Stimulated activated CD8-positive, alpha-beta memory T cell treated with anti-CD3 and anti-CD28 coated beads, Interleukin-15, amount 100 ng/mL, for 4 hours (primary cell): ENCODE results near the gene CTNNBL1.
"Not testable (repeated sequence)": the region's sequence is repeated elsewhere in the genome, so short reads cannot be mapped to it uniquely, and the experiment has no call there.

Experiments
- DNase-seq, 2 donors: peaks; one replicate each; pipeline ENCODE4 v3.0.0-alpha.2; 2020; ENCODE audit warnings: low read depth in 2 of 2

The CTNNBL1 gene, protein sequence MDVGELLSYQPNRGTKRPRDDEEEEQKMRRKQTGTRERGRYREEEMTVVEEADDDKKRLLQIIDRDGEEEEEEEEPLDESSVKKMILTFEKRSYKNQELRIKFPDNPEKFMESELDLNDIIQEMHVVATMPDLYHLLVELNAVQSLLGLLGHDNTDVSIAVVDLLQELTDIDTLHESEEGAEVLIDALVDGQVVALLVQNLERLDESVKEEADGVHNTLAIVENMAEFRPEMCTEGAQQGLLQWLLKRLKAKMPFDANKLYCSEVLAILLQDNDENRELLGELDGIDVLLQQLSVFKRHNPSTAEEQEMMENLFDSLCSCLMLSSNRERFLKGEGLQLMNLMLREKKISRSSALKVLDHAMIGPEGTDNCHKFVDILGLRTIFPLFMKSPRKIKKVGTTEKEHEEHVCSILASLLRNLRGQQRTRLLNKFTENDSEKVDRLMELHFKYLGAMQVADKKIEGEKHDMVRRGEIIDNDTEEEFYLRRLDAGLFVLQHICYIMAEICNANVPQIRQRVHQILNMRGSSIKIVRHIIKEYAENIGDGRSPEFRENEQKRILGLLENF

DNA sequence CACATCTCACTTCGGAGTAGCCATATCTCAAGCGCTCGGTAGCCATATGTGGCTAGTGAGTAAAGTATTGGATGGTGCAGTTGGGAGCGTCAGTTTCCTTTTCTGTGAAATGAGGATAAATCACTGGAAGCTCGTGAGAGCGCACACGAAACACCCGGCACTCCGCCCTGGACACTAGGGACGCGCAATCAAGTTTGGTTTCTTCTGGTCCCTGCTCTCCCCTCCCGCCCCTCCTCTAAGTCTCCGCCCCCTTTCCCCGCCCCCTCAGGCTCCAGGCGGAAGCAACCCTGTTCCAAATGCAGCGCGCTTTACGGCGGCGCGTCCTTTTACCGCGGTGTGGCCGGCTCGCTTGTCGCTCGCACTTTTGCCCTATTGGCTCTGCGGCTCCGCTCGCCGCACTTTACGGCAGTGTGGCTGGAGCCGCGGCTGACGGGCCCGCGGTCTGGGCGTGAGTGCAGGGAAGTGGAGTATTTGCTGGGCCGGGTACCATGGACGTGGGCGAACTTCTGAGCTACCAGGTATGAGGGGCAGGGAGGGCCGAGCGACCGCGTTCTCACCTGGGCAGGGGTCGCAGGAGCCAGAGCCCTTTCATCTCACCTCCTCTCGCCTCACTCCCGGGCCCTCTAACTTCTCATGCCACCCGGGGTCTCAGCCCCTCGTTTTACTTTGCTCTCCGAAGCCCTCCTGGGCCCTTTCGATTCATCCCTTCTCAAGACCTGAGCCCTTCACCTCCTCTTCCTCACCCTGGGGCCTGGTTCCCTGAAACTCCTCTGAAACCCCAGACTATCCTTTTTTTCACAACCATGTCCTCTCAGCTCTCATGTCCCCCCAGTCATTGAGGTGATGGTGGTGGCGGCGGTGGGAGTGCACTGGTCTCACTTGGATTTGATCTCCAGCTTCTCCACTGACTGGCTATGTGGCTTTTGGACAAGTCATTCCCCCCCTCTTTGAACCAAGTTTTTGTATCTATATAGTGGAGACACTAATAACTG, at the start of gene CTNNBL1:
Gene CTNNBL1 (plus strand): TSS at position 396 of the 992 bp plus-strand sequence. CDS start 93 bp downstream, at position 489.
- DNase-seq, result peak; percentile 94 to 95

DNA sequence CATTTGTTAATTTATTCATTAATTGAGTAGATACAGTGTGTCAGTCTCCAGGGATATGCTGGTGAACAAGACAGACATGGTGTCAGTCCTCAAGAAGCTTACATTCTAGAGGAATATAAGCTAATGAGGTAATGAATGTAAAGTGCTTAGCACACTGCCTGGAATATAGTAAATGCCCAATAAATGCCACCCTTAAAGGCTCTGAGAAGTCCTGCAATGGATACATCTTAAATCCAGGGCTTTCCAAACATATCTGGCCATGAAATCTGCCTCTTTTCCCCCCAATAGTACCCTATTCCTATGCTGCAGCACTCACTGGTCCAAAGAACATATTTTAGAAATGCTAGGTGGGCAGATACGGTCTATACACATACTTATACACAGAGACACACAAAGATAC, 49.2 kb upstream of the CTNNBL1 start:
- DNase-seq, result no peak

DNA sequence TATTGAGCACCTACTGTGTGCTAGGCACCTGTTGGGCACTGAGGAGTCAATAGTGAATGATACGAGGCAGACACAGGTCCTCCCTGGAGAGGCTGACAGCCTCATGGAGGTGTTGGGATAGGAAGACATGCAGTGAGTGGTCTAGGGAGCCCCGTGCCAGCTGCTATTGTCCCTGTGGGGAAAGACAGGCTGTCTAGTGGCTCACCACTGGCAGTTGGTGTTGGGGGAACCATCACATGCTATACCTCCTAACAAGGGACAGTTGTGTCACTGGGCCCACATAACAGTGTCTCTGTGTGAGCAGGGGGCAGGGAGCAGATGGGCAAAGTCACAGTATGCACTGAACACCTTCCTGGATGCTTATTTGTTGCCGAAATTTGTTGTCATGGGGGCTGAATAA, 45.9 kb upstream of the CTNNBL1 start:
- DNase-seq, result no peak

DNA sequence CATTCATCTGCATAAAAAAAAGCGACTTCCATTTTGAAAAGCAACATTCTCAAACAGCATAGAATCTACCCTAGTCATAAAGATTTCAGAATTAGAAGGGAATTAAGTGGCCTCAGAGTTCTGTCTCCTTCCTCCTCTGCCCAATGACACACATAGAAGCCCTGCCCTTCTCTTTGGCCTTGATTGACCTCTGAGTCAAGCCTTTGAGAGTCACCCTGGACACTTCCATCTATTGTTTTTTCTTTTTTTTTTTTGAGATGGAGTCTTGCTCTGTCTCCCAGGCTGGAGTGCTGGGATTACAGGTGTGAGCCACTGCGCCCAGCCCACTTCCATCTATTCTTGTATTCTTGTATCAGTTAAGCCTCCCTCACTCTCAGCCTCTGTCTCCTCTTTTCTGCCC, 44.8 kb upstream of the CTNNBL1 start:
- DNase-seq, result no peak

DNA sequence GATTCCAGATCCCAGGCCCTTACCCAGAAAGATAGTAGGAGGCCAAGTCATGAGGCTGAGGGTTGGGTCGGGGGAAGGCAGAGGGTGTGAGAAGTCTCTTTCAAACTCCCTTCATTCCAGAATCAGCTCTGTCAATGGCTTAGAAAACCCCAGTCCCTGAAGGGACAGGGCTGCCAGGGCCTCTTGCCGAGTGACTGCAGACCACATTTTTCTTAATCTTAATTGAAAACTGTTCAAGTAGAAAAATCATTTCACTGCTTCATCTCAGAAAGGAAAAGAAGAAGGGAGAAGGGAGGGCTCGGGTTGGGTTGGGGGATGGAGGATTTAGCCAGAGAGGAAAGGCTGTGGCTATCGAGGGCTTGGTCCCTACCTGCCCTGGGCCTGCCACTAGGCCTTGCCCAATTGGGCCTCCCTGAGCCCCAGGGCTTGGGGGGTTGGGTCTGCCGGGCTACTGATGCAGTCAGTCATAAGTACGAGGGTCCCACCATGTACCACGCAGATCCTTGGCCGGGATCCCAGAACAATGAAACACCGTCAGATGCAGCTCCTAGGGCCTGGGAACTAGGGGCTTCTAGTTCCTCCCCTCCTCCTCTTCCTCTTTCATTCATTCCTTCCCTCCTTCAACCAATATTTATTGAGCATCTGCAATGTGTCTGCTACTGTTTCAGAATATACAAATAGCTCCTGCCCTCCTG, 44.0 kb upstream of the CTNNBL1 start:
- no peak for DNase-seq

DNA sequence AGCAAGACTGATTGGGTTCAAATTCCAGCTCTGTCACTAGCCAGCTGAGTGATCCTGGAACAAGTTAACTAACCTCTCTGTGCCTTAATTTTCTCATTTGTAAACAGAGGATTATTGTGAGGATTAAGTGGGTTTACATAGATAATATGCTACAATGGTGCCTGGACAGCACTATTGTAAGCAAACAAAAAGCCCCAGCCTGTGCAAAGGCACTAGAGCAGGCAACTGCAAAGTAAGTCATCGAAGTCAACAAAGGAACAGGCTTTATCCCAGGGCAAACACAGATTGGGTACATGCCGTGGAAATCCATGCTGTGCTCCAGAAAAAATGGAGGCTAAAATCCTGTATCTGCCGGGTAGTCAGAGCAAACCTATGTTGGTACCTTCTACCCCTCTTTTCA, 43.2 kb upstream of the CTNNBL1 start:
- DNase-seq, result no peak

DNA sequence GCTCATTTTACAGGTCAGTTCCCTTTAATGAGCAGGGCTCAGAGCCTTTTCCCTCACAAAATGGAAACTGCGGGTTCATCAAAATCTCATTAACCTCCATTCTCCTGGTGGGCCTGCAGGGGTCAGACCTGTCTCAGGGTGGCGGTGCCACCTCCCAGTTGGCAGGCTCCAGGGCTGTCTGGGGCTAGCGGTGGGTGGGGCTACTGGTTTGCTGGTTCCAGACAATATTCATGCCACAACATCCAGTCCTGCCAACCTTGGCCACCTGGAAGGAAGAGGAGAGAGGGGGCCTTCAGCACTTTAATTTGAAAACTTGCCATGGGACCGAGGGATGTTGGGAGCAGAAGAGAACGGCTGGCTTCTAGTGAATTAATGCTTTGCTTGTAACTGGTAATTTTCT, 41.9 kb upstream of the CTNNBL1 start:
- DNase-seq, result no peak

DNA sequence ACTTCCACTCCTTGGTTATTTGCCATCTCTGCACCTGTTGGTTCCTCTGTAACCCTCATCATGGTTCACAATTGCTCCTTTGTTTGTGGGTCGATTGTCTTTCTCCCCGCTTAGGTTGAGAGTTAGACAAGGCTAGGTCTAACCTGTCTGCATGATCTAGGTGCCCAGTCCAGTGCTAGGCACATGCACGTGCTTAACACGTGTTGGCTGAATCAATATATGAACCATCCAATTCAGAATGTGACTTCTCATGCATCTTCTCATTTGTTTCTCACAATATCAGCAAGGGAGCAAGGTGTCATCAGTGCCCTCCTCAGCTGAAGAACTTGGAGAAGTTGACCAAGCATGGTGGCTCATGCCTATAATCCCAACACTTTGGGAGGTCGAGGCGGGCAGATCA, 36.9 kb upstream of the CTNNBL1 start:
- DNase-seq, result no peak

DNA sequence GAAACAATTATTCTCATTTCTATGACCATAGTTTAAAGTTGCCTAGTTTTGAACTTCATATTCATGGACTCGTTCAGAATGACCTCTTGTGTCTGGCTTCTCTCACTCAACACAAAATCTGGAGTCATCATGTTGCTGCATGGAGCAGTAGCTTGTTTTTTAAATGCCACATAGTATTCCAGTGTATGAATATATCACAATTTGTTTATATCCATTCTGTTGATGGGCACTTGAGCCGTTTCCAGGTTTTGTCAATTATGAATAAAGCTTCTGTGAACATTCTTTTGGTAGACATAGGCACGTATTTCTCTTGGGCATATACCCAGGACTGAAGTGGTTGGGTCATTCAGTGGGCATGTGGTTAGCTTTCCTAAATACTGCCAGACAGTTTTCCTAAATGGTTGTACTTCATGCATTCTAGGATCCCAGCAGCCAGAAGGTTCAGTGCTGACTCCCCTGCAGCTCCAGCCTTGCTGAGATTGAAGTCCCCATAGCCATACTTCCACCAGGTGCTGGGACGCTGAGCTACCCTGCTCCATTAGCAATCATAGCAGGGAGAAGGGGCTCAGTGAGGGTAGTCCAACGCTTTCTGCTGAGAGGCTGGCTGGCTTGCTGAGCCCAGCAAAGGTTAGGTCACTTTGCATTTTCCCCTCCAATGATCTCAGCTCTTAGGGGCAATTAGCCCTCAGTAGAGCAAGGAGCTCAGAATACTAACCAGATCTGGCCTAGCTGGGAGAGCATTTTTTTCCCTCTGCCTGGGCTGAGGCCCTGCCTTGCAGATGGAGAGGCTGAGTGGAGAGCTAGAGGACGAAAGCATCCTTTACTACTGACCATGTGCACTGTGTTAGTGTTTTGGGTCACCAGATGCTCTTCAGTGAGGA, 35.7 kb upstream of the CTNNBL1 start:
- no peak for DNase-seq

DNA sequence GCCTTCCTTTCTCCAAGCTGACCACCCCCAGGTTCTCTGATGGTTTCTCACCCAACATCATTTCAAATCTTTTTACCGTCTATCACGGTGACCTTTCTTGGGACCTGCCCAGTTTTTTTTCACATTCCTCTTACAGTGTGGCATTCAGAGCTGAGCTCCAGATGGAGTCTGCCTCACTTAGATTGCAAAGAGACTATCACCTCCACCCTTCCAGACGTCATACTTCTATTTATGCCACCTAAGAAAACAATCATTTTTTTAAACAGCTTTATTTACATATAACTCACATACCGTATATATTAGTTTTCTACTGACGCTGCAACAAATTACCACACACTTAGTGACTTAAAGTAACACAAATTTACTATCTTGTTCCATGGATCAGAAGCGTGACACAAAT, 32.3 kb upstream of the CTNNBL1 start:
- no peak for DNase-seq

DNA sequence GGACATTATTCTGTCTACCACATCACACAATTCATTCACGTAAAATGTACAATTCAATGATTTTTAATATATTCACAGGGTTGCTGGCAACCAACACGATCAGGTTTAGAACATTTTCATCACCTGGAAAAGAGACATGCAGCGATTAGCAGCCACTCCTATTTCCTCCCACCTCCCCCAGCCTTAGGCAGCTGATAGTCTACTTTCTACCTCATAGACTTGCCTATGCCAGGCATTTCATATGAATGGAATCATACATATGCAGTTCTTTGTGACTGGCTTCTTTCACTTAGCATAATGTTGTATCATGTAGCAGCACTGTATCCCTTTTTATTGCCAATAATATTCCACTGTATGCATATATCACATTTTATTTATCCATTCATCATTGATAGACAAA, 31.5 kb upstream of the CTNNBL1 start:
- no peak for DNase-seq

DNA sequence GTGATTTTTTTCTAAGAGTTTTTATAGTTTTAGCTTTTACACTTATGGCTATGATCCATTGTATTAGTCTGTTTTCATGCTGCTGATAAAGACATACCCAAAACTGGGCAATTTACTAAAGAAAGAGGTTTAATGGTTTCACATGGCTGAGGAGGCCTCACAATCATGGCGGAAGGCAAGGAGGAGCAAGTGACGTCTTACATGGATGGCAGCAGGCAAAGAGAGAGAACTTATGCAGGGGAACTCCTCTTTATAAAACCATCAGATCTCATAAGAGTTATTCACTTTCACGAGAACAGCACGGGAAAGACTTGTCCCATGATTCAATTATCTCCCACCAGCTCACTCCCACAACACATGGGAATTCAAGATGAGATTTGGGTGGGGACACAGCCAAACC, 29.2 kb upstream of the CTNNBL1 start:
- not testable (repeated sequence) for DNase-seq

DNA sequence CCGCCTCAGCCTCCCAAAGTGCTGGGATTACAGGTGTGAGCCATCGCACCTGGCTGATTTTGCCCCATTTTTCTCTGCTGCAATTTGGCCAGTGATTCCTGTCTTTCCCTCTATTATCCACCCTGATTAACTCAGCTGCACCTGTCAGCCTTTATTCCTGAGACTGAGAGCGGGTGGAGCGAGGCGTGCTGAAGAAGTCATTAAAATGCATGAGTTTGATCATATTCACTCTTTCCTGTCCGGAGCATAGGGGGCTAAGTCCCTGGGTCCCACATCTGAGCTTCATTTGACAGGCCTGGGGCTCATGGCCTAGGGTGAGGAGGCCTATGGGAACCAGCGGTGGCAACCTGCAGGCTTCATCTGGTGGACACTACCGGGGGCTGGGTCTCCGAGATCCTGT, 25.7 kb upstream of the CTNNBL1 start:
- DNase-seq, result no peak

DNA sequence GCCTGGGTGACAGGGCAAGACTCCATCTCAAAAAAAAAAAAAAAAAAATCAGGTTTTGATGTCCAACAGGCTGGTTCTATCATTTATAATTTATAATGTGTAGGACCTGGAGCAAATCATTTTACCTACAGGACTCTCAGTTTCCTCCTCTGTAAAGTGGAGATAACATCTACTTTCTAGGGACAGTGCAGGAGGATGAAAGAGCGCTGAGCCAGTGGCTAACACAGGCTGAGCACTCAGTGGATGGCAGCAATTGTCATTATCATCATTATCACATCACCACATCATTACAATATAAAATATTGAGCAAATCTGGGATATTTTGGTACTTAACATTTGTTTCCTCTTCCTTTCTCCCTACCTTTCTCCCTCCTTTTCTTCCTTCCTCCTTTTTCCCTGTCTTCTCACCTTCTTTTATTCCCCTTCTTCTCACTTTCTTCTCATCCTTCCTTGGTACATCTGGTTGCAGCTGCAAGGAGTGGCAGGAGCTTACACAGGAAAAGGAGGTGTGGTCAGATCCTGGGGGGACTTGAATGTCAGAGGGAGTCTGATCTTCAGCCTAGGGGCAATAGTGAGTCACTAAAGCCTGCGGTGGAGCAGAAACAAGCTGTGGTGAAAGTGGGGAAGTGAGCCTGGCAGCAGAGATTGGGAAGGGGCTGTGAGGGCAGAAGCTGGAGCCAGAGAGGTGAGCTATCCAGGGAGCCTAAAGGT, 24.6 kb upstream of the CTNNBL1 start:
- DNase-seq, result no peak

DNA sequence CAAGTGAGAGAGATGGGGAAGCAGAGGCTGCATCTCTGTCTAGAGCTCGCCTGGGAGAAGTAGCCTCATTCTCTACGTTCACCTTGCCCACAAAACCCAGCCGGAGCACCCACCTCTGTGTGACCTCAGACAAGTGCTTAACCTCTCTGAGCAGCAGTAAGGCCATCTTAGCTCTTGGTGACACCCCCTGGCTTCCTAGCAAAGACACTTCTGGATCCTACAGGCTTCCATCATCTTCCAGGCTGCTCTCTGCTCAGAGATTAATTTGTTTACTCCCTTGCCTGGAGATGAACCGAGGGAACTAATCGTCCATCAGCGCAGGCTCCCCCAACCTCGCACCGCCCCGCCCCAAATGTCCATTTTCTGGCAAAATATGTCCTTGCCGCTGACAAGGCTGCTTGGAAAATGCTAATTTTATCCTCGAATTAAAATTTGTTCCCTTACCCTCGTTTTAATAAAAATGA, 24.0 kb upstream of the CTNNBL1 start:
- no peak for DNase-seq

DNA sequence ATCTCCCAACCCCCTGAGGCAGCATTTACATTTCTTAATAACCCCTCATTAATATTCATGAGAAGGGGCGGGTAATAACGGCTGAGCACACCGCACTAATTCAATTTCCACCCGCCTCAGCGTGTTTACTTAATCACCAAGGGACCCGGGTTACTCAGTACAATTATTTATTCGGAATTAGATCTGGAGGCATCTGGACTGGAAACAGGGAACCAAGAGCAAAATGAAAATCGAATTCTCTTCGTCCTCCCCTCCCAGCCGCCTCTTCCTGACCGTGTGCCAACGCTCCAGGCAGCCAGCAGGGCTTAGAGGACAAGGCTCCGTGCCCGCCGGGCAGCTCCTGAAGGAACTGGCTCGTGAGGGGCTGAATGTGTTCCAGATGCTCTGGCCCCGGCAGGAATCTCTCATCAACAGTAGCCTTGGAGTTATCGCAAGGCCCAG, 23.5 kb upstream of the CTNNBL1 start:
- DNase-seq, result no peak

DNA sequence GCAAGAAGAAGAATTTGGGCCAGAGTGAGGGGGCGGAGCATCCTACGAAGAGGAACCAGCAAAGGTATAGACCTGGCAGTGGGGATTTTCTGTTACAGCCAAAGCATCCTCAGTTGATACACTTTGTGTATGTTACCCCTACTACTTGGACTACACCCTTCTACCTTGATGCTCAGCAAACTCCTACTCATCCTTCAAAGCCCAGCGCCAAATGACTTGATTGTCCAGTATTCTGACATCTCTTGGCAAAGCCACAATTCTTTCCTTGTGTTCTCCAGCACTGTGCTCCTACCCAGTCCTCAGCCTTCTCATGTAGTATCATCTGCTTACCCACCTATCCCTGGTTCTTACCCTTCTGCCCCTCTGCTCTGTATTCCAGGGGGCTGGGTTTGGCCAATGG, 21.7 kb upstream of the CTNNBL1 start:
- no peak for DNase-seq

DNA sequence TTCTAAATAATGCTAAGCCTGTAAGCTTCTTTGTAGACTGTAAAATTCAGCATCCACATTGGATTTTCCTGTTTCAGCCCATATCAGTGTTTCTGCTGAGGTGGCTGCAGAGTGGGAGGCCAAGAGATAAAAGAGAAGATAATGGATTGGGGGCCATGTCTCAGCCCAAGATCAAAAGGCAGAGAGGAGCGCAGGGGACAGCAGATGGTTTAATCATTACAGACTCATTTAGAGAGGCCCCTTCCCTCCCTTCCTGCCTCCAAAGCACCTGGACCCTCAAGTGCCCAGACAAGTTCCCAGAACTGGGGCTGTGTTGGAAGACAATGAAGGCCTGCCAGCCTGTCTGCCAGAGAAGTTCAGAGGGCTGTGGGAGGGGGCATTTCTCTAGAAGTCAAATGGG, 20.4 kb upstream of the CTNNBL1 start:
- no peak for DNase-seq

DNA sequence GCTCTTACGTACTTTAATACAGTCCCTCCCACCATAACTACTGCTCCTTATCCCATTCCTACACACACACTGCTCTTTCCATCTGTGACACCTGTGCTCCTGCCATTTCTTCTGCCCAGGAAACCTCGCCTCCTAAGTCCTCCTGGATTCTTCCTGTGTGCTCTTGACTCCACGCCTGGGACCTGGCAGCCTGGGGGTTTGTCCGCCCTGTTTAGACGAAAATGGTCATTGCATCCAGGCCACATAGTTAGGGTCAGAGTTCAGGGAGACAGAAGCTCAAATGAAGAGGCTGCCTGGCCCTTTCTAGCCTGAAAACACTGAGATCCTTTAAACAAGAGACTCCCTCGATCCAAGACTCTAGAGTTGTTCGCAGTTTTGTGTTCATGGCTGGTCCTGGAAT, 17.4 kb upstream of the CTNNBL1 start:
- DNase-seq, result no peak
